Esophagus squamous epithelium (tissue), 5 donors: Measurements from ENCODE around the gene MRPL38. TPM values are rescaled to one million over a fixed set of nuclear protein-coding genes. Genes with fewer than 3 reads are reported as not detected.
"Not testable (repeated sequence)": the region's sequence is repeated elsewhere in the genome, so short reads cannot be mapped to it uniquely, and the experiment has no call there.

ENCODE experiments used
- DNase-seq: peaks from one replicate; lab custom pipeline; 2025; lab: John Stamatoyannopoulos, UW
- H3K27ac ChIP-seq, 4 donors: fragments of 200-600 bp; sonication (generic); one replicate each; pipeline ENCODE4 v1.5.1; 2016 to 2019; ENCODE audit warnings: mild to moderate bottlenecking in 1 of 4
- H3K27me3 ChIP-seq, 4 donors: fragments of 200-600 bp; sonication (generic); 1 replicate in 3 of 4; 2 replicates in 1 of 4; pipeline versions ENCODE4 v1.5.1 to v1.6.0; 2017 to 2021; ENCODE audit warnings: antibody characterized with exemption in 1 of 4
- H3K36me3 ChIP-seq, 3 donors: fragments of 200-600 bp; sonication (generic); one replicate each; pipeline ENCODE4 v1.5.1; 2016 to 2019
- H3K4me1 ChIP-seq, 3 donors: fragments of 200-600 bp; sonication (generic); one replicate each; pipeline ENCODE4 v1.5.1; 2017 to 2019
- H3K4me3 ChIP-seq, 4 donors: fragments of 200-600 bp; sonication (generic); 1 replicate in 3 of 4; 2 replicates in 1 of 4; pipeline ENCODE4 v1.5.1; 2016 to 2019; ENCODE audit warnings: mild to moderate bottlenecking in 2 of 4, moderate library complexity in 1 of 4
- H3K9me3 ChIP-seq, 3 donors: fragments of 200-600 bp; sonication (generic); one replicate each; pipeline ENCODE4 v1.5.1; 2016 to 2019
- CTCF ChIP-seq, 6 experiments: fragments of 450-650 bp in 4 of 6; fragments of 200-600 bp in 2 of 6; sonication (generic) in 2 of 6; IDR thresholded peaks; one replicate each; pipeline ENCODE4 v1.5.1; 2016 to 2019; ENCODE audit warnings: antibody characterized with exemption in 6 of 6, mild to moderate bottlenecking in 4 of 6, moderate library complexity in 4 of 6
- POLR2A ChIP-seq, 4 donors: fragments of 450-650 bp; IDR thresholded peaks; one replicate each; pipeline ENCODE4 v1.6.1; 2017; ENCODE audit warnings: antibody characterized with exemption in 4 of 4, mild to moderate bottlenecking in 4 of 4, moderate library complexity in 3 of 4
- WGBS, 2 donors: methylation state at CpG; one replicate each; pipeline ENCODE4 v1.1.5; 2018; 5-methylcytosine and 5-hydroxymethylcytosine counted together
- intact Hi-C: fragments of 100-400 bp; cut with DNase I; formaldehyde crosslinking; loops from one replicate; pipeline ENCODE4 v1.15.0; 2022
- total RNA-seq, 4 donors: library from RNA; depleted of rRNA; stranded (reverse); fragments of >200 nt; gene quantifications; one replicate each; pipeline ENCODE4 v1.1.0, GENCODE V29; 2016
- donor health status: DM: yes; HTN: yes; CAD: no.

Gene MRPL38
- total RNA-seq, 4 donors from 2014 or later = 40.2 to 49.2 (median 41.0) TPM

GRCh38 chr17:75891022-75891604 is 13.6 kb downstream of the MRPL38 start:
- 83 to 94% methylated on average over 6 to 12 of the region's 31 CpGs for WGBS, 2 donors
- H3K27me3 ChIP-seq = no peaks in the 10 kb centered on the region
- H3K36me3 ChIP-seq = peaks cover 13 to 56% (median 21%) of the 10 kb centered on the region in 3 donors
- H3K4me3 ChIP-seq = no peak overlapping the region
- intact Hi-C loops = no loop called here
- DNase-seq = no peak
- TF ChIP-seq POLR2A (IDR thresholded peaks at IDR 0.05) = no peak
- no peak for TF ChIP-seq CTCF (IDR thresholded peaks at IDR 0.05)
- peaks cover 19 to 44% (median 22%) of the 10 kb centered on the region in 3 donors for H3K4me1 ChIP-seq
- H3K9me3 ChIP-seq = no peaks in the 10 kb centered on the region
- H3K27ac ChIP-seq = no peak overlapping the region

DNA sequence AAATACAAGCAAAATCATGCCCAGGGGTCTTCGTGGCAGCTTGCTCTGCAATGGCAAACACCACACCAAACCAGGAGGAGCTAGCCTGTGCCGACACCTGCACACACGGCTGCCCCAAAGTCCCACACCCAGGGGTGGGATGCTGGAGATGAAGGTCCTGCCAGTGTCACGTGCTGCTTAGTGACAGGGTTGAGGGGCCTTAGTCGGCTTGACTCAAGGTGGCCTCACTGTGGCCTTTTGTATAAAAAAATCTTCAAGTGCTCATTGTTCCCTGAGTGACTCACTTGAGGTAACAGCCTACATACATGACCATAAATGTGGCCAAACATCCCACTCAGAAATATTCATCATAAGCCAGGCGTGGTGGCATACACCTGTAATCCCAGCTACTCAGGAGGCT is 15.2 kb downstream of the MRPL38 start:
- no peak overlapping the region for H3K27ac ChIP-seq
- intact Hi-C loops = no loop called here
- no peak for TF ChIP-seq POLR2A (IDR thresholded peaks at IDR 0.05)
- no peak for TF ChIP-seq CTCF (IDR thresholded peaks at IDR 0.05)
- H3K9me3 ChIP-seq = no peaks in the 10 kb centered on the region
- 67 to 70% methylated on average over 3 to 4 of the region's 6 CpGs for WGBS, 2 donors
- H3K27me3 ChIP-seq = no peaks in the 10 kb centered on the region
- peaks cover 5 to 27% (median 6%) of the 10 kb centered on the region in 3 donors for H3K4me1 ChIP-seq
- DNase-seq = no peak
- H3K4me3 ChIP-seq = no peak overlapping the region
- H3K36me3 ChIP-seq = peaks cover 13 to 56% (median 21%) of the 10 kb centered on the region in 3 donors

GRCh38 chr17:75888484-75888883 is 16.2 kb downstream of the MRPL38 start:
- Histone ChIP-seq H3K36me3 (peaks cover 13 to 56% (median 21%) of the 10 kb centered on the region in 3 donors), H3K9me3 (no peaks in the 10 kb centered on the region), H3K4me1 (peaks cover 0 to 18% (median 0%) of the 10 kb centered on the region in 3 donors), H3K4me3 (no peak overlapping the region), H3K27me3 (no peaks in the 10 kb centered on the region), H3K27ac (no peak overlapping the region)
- 75 to 84% methylated on average over 6 of the region's 6 CpGs for WGBS, 2 donors
- intact Hi-C loops = no loop called here
- DNase-seq = no peak
- TF ChIP-seq CTCF (IDR thresholded peaks at IDR 0.05) (no peak), POLR2A (IDR thresholded peaks at IDR 0.05) (no peak)

GRCh38 chr17:75885860-75886259 is 18.8 kb downstream of the MRPL38 start:
- intact Hi-C loops, H3K4me3 ChIP-seq, H3K27ac ChIP-seq, H3K27me3 ChIP-seq, H3K9me3 ChIP-seq, DNase-seq: not testable (repeated sequence)
- WGBS, 2 donors = 79 to 84% methylated on average over 7 of the region's 9 CpGs
- Histone ChIP-seq H3K4me1 (peaks cover 6 to 24% (median 17%) of the 10 kb centered on the region in 3 donors), H3K36me3 (peaks cover 4 to 34% (median 6%) of the 10 kb centered on the region in 3 donors)

DNA sequence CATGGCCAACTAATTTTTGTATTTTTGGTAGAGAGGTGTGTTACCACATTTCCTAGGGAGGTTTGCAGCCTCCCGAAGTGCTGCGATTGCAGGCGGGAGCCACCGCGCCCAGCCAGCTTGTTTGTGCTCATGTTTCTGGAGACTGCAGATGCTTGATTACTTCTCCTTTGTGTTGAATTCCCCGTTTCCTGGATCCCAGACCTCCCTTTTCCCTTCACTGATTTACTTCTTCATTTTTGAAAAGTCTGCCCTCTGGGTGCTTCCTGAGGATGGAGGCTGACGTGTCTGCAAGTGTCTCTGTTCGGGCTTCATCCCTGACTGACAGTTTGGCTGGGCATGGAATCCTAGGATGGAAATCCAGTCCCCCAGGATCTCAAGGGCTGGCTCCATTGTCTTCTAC is 19.3 kb downstream of the MRPL38 start:
- Histone ChIP-seq H3K4me1 (peaks cover 6 to 28% (median 17%) of the 10 kb centered on the region in 3 donors), H3K27ac (no peak overlapping the region), H3K36me3 (peaks cover 0 to 30% (median 2%) of the 10 kb centered on the region in 3 donors), H3K4me3 (no peak overlapping the region), H3K9me3 (no peaks in the 10 kb centered on the region), H3K27me3 (no peaks in the 10 kb centered on the region)
- WGBS, 2 donors = 71 to 78% methylated on average over 7 of the region's 8 CpGs
- no peak for DNase-seq
- no peak for TF ChIP-seq POLR2A (IDR thresholded peaks at IDR 0.05)
- TF ChIP-seq CTCF (IDR thresholded peaks at IDR 0.05) = no peak
- intact Hi-C loops = no loop called here
